Endothelial cell of umbilical vein (primary cell): Measurements from ENCODE around the gene CCDC9.

Experiments
- EZH2 ChIP-seq: IDR thresholded peaks from 2 replicates; pipeline ENCODE4 v1.6.1; 2012; ENCODE audit warnings: borderline replicate concordance, low read depth, mild to moderate bottlenecking, moderate library complexity, low read length, inconsistent platforms; ENCODE audit not compliant: severe bottlenecking
- FOS ChIP-seq: IDR thresholded peaks from 2 replicates; pipeline ENCODE4 v1.6.1; 2011; ENCODE audit warnings: mild to moderate bottlenecking, low read length, moderate library complexity, borderline replicate concordance; ENCODE audit not compliant: insufficient read depth
- GATA2 ChIP-seq: IDR thresholded peaks from 2 replicates; pipeline ENCODE4 v1.7.0; 2011; ENCODE audit warnings: low read depth, mild to moderate bottlenecking, moderate library complexity, mixed read lengths, low read length; ENCODE audit not compliant: insufficient read length, insufficient read depth
- MAX ChIP-seq: IDR thresholded peaks from 2 replicates; pipeline ENCODE4 v1.6.1; 2011; ENCODE audit not compliant: insufficient read depth, insufficient read length
- MYC ChIP-seq: IDR thresholded peaks from one replicate; pipeline ENCODE4 v1.6.1; 2011; ENCODE audit warnings: mild to moderate bottlenecking, low read depth, low read length
- POLR2A ChIP-seq: IDR thresholded peaks from 2 replicates; pipeline ENCODE4 v1.6.1; 2012; ENCODE audit warnings: low read depth, mild to moderate bottlenecking, control low read depth, low read length
- POLR2AphosphoS5 ChIP-seq: IDR thresholded peaks from 2 replicates; pipeline ENCODE4 v1.6.1; 2012; ENCODE audit warnings: low read depth, mild to moderate bottlenecking, control low read depth, low read length, moderate library complexity; ENCODE audit not compliant: insufficient read depth
- TF ChIP-seq, protein P1 (sequence below), 2 donors: IDR thresholded peaks; 1 replicate in 1 of 2; 2 replicates in 1 of 2; pipeline ENCODE4 v1.5.1; 2011; ENCODE audit warnings: low read length in 2 of 2, mild to moderate bottlenecking in 2 of 2, moderate library complexity in 2 of 2, control low read depth in 1 of 2, inconsistent platforms in 1 of 2, low read depth in 1 of 2; ENCODE audit not compliant: insufficient read depth in 1 of 2; ENCODE audit errors: extremely low read depth in 1 of 2

DNA sequence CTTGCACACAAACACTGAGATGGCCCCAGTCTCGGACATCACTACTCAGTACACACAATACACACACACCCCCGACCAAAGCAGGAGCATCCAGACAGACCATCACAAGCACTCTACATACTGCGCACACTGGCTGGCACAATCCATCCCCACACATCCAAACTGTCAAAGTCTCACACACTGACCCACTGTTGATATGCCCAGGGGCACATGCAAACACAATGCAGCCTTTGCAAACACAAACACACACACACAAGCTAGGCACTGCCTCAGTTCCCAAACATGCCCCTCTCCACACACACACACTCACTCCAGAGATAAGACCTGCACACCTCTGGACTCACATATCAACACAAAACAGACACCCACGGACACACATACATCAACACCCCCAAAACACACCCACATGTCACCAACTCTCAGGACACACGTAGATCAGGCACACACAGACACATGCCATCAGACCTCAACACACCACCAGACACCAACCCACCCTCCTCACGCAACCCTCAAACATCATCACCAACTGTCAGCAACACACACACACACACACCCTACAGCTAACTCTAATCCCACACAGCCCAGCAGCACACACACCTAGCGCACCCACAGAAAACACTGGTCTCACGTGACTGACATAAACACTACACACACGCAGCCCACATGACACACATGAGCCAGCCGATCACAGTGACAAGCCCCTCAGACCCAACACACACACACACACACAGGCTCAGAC is 27.2 kb upstream of the CCDC9 start:
- TF ChIP-seq, protein P1, sequence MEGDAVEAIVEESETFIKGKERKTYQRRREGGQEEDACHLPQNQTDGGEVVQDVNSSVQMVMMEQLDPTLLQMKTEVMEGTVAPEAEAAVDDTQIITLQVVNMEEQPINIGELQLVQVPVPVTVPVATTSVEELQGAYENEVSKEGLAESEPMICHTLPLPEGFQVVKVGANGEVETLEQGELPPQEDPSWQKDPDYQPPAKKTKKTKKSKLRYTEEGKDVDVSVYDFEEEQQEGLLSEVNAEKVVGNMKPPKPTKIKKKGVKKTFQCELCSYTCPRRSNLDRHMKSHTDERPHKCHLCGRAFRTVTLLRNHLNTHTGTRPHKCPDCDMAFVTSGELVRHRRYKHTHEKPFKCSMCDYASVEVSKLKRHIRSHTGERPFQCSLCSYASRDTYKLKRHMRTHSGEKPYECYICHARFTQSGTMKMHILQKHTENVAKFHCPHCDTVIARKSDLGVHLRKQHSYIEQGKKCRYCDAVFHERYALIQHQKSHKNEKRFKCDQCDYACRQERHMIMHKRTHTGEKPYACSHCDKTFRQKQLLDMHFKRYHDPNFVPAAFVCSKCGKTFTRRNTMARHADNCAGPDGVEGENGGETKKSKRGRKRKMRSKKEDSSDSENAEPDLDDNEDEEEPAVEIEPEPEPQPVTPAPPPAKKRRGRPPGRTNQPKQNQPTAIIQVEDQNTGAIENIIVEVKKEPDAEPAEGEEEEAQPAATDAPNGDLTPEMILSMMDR (IDR thresholded peaks at IDR 0.05; ENCODE audit: extremely low read depth in 1 of 2, insufficient read depth in 1 of 2, low read depth in 1 of 2, low read length in 2 of 2): no peak
- TF ChIP-seq MYC (no peak), POLR2AphosphoS5 (no peak), POLR2A (no peak), MAX (no peak), EZH2 (no peak), GATA2 (no peak), FOS (no peak)
